HCT116 (cell line): ENCODE data around the gene HOXD1. TPM values are rescaled to one million over a fixed set of nuclear protein-coding genes. Genes with fewer than 3 reads are reported as not detected.

Source experiments
- ATAC-seq: fragments of 200-7000 bp; cut with Tn5 transposase; 2 replicates; pipeline ENCODE4 v1.9.1; 2020; ENCODE audit warnings: mild to moderate bottlenecking, moderate library complexity
- BruUV-seq: library from RNA; stranded (reverse); fragments of 400-500 nt; replicated peaks from 2 replicates; lab custom pipeline; 2021; lab: Mats Ljungman, UMichigan
- CTCF ChIA-PET: fragments of 300-600 bp; sonication (Branson Sonifier 250); formaldehyde crosslinking; loops from one replicate; lab custom pipeline; 2021; ENCODE audit warnings: antibody characterized with exemption; lab: Charles Lee
- POLR2A ChIA-PET: fragments of 300-600, 350-600 bp; sonication (Branson Sonifier 250); formaldehyde crosslinking; loops from one replicate; lab custom pipeline; 2021; ENCODE audit warnings: antibody characterized with exemption; lab: Charles Lee
- RAD21 ChIA-PET, 2 experiments: fragments of 300-600 bp; sonication (Branson Sonifier 250); formaldehyde crosslinking; loops; one replicate each; lab custom pipeline; 2023; ENCODE audit warnings: low total read pairs in 2 of 2; ENCODE audit not compliant: uncharacterized antibody in 2 of 2, unreplicated experiment in 2 of 2, low non-redundant PET in 1 of 2; lab: Charles Lee
- DNase-seq: peaks from one replicate; pipeline ENCODE4 v3.0.0-alpha.2; 2010; ENCODE audit warnings: low read depth, low spot score
- H2AFZ ChIP-seq: fragments of 200-600 bp; shearing (Covaris generic), sonication (generic); 2 replicates; pipeline ENCODE4 v1.6.1; 2017; ENCODE audit warnings: low read depth, mixed run types, mixed read lengths, antibody characterized with exemption, low read length; ENCODE audit not compliant: poor library complexity, severe bottlenecking
- H3K27ac ChIP-seq: 2 replicates; pipeline ENCODE4 v1.5.1; 2012; ENCODE audit warnings: low read depth, low read length
- H3K27me3 ChIP-seq: fragments of 200-600 bp; sonication (generic); 2 replicates; pipeline ENCODE4 v1.6.1; 2016; ENCODE audit warnings: mixed run types, low read length, mixed read lengths; ENCODE audit not compliant: insufficient read depth
- H3K36me3 ChIP-seq, 2 experiments: fragments of 200-500 bp in 1 of 2; fragments of 200-600 bp in 1 of 2; sonication (Bioruptor generic) in 1 of 2; sonication (generic) in 1 of 2; 2 replicates each; pipeline versions ENCODE4 v1.5.1 to v1.6.1; 2014 to 2016; ENCODE audit warnings: low read length in 2 of 2, inconsistent platforms in 1 of 2, mixed read lengths in 1 of 2, mixed run types in 1 of 2; ENCODE audit not compliant: insufficient read depth in 2 of 2, control insufficient read depth in 1 of 2
- H3K4me1 ChIP-seq, 2 experiments: fragments of 200-600 bp in 1 of 2; sonication (generic) in 1 of 2; 2 replicates each; pipeline versions ENCODE4 v1.5.1 to v1.6.1; 2012 to 2017; ENCODE audit warnings: low read length in 2 of 2, inconsistent platforms in 1 of 2, mild to moderate bottlenecking in 1 of 2, mixed read lengths in 1 of 2, mixed run types in 1 of 2, moderate library complexity in 1 of 2; ENCODE audit not compliant: insufficient read depth in 2 of 2, control insufficient read depth in 1 of 2
- H3K4me2 ChIP-seq: fragments of 200-600 bp; sonication (generic); 2 replicates; pipeline ENCODE4 v1.6.1; 2017; ENCODE audit warnings: mixed run types, low read length, mixed read lengths
- H3K4me3 ChIP-seq, 2 experiments: fragments of 200-600 bp in 1 of 2; sonication (generic) in 1 of 2; replicated peaks in 1 of 2; 2 replicates each; pipeline ENCODE4 v1.5.1; 2011 to 2016; ENCODE audit warnings: low read length in 2 of 2, control low read depth in 1 of 2, low read depth in 1 of 2, mild to moderate bottlenecking in 1 of 2, mixed read lengths in 1 of 2, mixed run types in 1 of 2
- H3K79me2 ChIP-seq: fragments of 200-600 bp; sonication (generic); 2 replicates; pipeline ENCODE4 v1.6.1; 2017; ENCODE audit warnings: mild to moderate bottlenecking, mixed run types, low read length, moderate library complexity, mixed read lengths; ENCODE audit not compliant: insufficient read depth
- H3K9ac ChIP-seq: fragments of 200-600 bp; sonication (generic); 2 replicates; pipeline ENCODE4 v1.6.1; 2016; ENCODE audit warnings: low read length, mixed read lengths
- H3K9me2 ChIP-seq: fragments of 200-600 bp; sonication (generic), shearing (Covaris generic); 2 replicates; pipeline ENCODE4 v1.6.1; 2017; ENCODE audit warnings: mixed run types, mild to moderate bottlenecking, moderate library complexity; ENCODE audit not compliant: insufficient read depth
- H3K9me3 ChIP-seq, 2 experiments: fragments of 200-500 bp in 1 of 2; fragments of 200-600 bp in 1 of 2; sonication (Bioruptor generic) in 1 of 2; sonication (generic) in 1 of 2; 2 replicates each; pipeline ENCODE4 v1.6.1; 2014 to 2017; ENCODE audit warnings: low read length in 2 of 2, mixed read lengths in 2 of 2, inconsistent platforms in 1 of 2, low read depth in 1 of 2, mild to moderate bottlenecking in 1 of 2, mixed run types in 1 of 2, moderate library complexity in 1 of 2; ENCODE audit not compliant: control insufficient read depth in 1 of 2, insufficient read depth in 1 of 2
- H4K20me1 ChIP-seq: fragments of 200-600 bp; sonication (generic), shearing (Covaris generic); 2 replicates; pipeline ENCODE4 v1.6.1; 2017; ENCODE audit warnings: mixed run types, mild to moderate bottlenecking, moderate library complexity; ENCODE audit not compliant: insufficient read depth
- CBX3 ChIP-seq: IDR thresholded peaks from 2 replicates; pipeline ENCODE4 v1.6.1; 2012; ENCODE audit warnings: low read depth
- POLR2A ChIP-seq: IDR thresholded peaks from 2 replicates; pipeline ENCODE4 v1.7.0; 2011; ENCODE audit warnings: borderline replicate concordance; ENCODE audit not compliant: insufficient read depth, insufficient read length; ENCODE audit errors: extremely low read depth
- SIN3A ChIP-seq: IDR thresholded peaks from 2 replicates; pipeline ENCODE4 v1.6.1; 2012; ENCODE audit warnings: low read depth
- SP1 ChIP-seq: IDR thresholded peaks from 2 replicates; pipeline ENCODE4 v1.6.1; 2012; ENCODE audit warnings: low read depth
- SRF ChIP-seq: IDR thresholded peaks from 2 replicates; pipeline ENCODE4 v1.6.1; 2012; ENCODE audit warnings: low read depth
- ZNF274 ChIP-seq: fragments of 200-500 bp; sonication (Bioruptor generic); IDR thresholded peaks from 2 replicates; pipeline ENCODE4 v1.6.1; 2014; ENCODE audit warnings: mild to moderate bottlenecking, low read depth, low read length, inconsistent platforms
- intact Hi-C: fragments of 100-400 bp; cut with micrococcal nuclease; formaldehyde crosslinking; loops from 2 replicates; pipeline ENCODE4 v1.10.0; 2022
- total RNA-seq: library from RNA; stranded (reverse); gene quantifications from one replicate; pipeline ENCODE4 v1.2.1, GENCODE V29; 2021; ENCODE audit not compliant: unreplicated experiment
- TF ChIP-seq, protein P1 (sequence below), 3 experiments: fragments of 200-600 bp in 1 of 3; sonication (generic) in 1 of 3; IDR thresholded peaks in 2 of 3; conservative IDR thresholded peaks in 1 of 3; 2 replicates each; pipeline ENCODE4 v1.5.1; 2012 to 2017; ENCODE audit warnings: low read depth in 2 of 3, low read length in 2 of 3, antibody characterized with exemption in 1 of 3, borderline replicate concordance in 1 of 3, control low read depth in 1 of 3, mild to moderate bottlenecking in 1 of 3, mixed read lengths in 1 of 3, mixed run types in 1 of 3, moderate library complexity in 1 of 3; ENCODE audit not compliant: insufficient read depth in 1 of 3

HOXD1 gene
- total RNA-seq, 1 experiment from 2014 or later, result not detected

DNA sequence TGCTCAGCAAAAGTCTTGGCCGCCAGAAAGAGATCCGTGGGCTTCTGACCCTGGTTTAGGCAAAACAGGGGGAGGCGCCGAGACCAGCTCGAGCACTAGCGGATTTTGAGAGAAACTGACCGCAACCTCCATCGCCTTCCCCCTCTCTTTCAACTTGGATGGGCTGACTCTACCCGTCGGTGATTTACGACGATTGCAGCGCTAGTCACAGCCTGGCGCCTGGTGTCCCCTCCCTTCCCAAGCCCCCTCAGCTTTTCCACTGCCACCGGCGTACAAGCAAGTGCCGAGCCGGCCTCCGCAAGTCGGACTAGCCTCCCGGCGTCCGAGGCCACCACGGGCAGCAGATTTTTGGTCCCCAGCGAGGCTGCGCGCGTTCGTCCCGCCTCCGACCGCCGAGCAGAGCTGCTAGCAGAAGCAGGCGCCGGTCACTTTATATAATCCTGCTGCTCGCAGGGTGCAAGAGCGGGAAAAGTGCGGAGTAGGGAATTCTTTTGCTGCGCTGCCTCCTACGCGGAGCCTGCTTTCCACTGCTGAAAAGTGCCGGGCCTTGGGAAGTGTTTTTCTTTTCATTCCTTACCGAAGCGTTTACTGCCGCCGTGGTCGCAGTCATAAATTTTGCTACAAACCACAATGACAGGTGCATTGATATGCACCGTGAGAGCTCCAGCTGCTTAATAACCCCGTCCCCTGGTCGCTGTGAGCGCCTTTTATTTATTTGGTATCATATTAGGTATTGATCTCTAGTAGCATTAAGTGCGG, 23.7 kb upstream of the HOXD1 start:
- Histone ChIP-seq H3K4me1 (no peaks in the 10 kb centered on the region), H4K20me1 (no peaks in the 10 kb centered on the region), H3K9ac (no peak overlapping the region), H3K27ac (no peak overlapping the region), H2AFZ (no peak overlapping the region), H3K36me3 (no peaks in the 10 kb centered on the region), H3K27me3 (no peaks in the 10 kb centered on the region), H3K4me3 (no peak overlapping the region), H3K79me2 (no peaks in the 10 kb centered on the region), H3K4me2 (no peak overlapping the region), H3K9me2 (no peaks in the 10 kb centered on the region), H3K9me3 (no peaks in the 10 kb centered on the region)
- DNase-seq (no peak), ATAC-seq (no peak)
- RAD21 ChIA-PET, result no interaction called here
- POLR2A ChIA-PET, result no interaction called here
- CTCF ChIA-PET, result no interaction called here
- TF ChIP-seq CBX3, result no peak
- no peak for TF ChIP-seq SP1
- TF ChIP-seq POLR2A, result no peak
- no peak for TF ChIP-seq SIN3A
- TF ChIP-seq, protein P1, sequence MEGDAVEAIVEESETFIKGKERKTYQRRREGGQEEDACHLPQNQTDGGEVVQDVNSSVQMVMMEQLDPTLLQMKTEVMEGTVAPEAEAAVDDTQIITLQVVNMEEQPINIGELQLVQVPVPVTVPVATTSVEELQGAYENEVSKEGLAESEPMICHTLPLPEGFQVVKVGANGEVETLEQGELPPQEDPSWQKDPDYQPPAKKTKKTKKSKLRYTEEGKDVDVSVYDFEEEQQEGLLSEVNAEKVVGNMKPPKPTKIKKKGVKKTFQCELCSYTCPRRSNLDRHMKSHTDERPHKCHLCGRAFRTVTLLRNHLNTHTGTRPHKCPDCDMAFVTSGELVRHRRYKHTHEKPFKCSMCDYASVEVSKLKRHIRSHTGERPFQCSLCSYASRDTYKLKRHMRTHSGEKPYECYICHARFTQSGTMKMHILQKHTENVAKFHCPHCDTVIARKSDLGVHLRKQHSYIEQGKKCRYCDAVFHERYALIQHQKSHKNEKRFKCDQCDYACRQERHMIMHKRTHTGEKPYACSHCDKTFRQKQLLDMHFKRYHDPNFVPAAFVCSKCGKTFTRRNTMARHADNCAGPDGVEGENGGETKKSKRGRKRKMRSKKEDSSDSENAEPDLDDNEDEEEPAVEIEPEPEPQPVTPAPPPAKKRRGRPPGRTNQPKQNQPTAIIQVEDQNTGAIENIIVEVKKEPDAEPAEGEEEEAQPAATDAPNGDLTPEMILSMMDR (IDR thresholded peaks at IDR 0.05 in 2 of 3, conservative IDR thresholded peaks at IDR 0.05 in 1 of 3; ENCODE audit: borderline replicate concordance in 1 of 3, insufficient read depth in 1 of 3, low read depth in 2 of 3, low read length in 2 of 3), result no peak
- no peak for TF ChIP-seq SRF
- BruUV-seq, result no TSS peak
- intact Hi-C loops, result no loop called here

GRCh38 chr2:176165370-176166050, 23.0 kb upstream of the HOXD1 start:
- BruUV-seq, result no TSS peak
- POLR2A ChIA-PET, result no interaction called here
- RAD21 ChIA-PET, result no interaction called here
- Histone ChIP-seq H3K9me2 (no peaks in the 10 kb centered on the region), H3K36me3 (no peaks in the 10 kb centered on the region), H3K9me3 (no peaks in the 10 kb centered on the region), H3K27ac (no peak overlapping the region), H2AFZ (no peak overlapping the region), H3K79me2 (no peaks in the 10 kb centered on the region), H3K4me2 (no peak overlapping the region), H3K4me1 (no peaks in the 10 kb centered on the region), H3K9ac (no peak overlapping the region), H3K27me3 (no peaks in the 10 kb centered on the region), H3K4me3 (no peak overlapping the region), H4K20me1 (no peaks in the 10 kb centered on the region)
- intact Hi-C loops, result no loop called here
- TF ChIP-seq ZNF274, result no peak
- ATAC-seq (no peak), DNase-seq (no peak)
- CTCF ChIA-PET, result no interaction called here
